Skeletal muscle satellite cell (primary cell): Measurements from ENCODE around the gene RASSF1.
A peak's percentile ranks its signal among the peaks of the same experiment; 100 is the strongest.

Experiments used
- H3K27me3 ChIP-seq: 2 replicates; pipeline ENCODE4 v1.7.0; 2013; ENCODE audit warnings: low read length; ENCODE audit not compliant: control insufficient read depth, insufficient read depth
- H3K36me3 ChIP-seq: 2 replicates; pipeline ENCODE4 v1.7.0; 2013; ENCODE audit warnings: mild to moderate bottlenecking, control low read depth, low read length; ENCODE audit not compliant: insufficient read depth
- H3K4me1 ChIP-seq: 2 replicates; pipeline ENCODE4 v1.7.0; 2013; ENCODE audit warnings: low read length; ENCODE audit not compliant: control insufficient read depth, insufficient read depth
- H3K4me2 ChIP-seq: 2 replicates; pipeline ENCODE4 v1.7.0; 2013; ENCODE audit warnings: mild to moderate bottlenecking, low read length
- H3K4me3 ChIP-seq: 2 replicates; pipeline ENCODE4 v1.7.0; 2013; ENCODE audit warnings: low read length
- H3K9ac ChIP-seq: 2 replicates; pipeline ENCODE4 v1.7.0; 2013; ENCODE audit warnings: mild to moderate bottlenecking, low read depth, low read length, moderate library complexity
- H3K9me3 ChIP-seq: replicated peaks from 2 replicates; pipeline ENCODE4 v1.7.0; 2013; ENCODE audit warnings: mild to moderate bottlenecking, control low read depth, low read length

RASSF1 gene

DNA sequence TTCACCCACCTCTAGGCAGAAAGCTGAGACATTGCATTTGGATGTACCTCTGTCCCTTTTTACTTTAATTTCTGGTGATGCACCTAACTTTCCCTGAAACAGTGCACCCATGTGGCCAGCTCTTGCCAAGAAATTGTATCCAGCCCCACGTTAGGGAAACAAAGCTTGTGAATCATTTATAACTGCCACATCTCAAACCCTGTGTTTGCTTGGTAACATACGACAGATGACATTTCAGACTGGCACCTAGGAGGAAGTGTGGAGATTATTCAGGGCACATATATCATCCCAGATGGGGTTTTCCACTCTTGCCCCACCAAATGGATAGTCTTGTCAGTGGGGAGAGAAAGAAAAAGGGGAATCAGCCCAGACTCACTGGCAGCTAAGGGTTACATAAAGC is 12.1 kb upstream of the RASSF1 start:
- Histone ChIP-seq H3K9ac (no peak overlapping the region), H3K4me1 (peaks cover 54% of the 10 kb centered on the region), H3K9me3 (no peaks in the 10 kb centered on the region), H3K27me3 (no peaks in the 10 kb centered on the region), H3K4me3 (no peak overlapping the region), H3K4me2 (no peak overlapping the region), H3K36me3 (peaks cover 53% of the 10 kb centered on the region)

DNA sequence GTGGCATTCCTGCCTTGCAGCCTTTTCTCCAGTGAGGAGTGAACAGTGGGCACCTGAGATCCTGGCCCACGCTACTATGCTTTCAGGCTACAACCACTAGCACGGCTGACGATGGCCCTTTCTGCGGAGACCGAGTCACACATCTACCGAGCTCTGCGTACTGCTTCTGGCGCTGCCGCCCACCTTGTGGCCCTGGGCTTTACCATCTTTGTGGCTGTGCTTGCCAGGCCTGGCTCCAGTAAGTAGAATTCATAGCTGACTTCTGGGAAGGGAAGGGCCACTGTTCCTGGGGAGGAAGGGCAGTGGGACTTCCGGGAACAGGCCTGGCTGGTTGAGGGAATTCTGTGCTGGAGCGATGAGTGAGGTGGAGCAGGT is 10.7 kb upstream of the RASSF1 start:
- peak overlapping the region; percentile 90 for H3K4me3 ChIP-seq
- H3K36me3 ChIP-seq, result peaks cover 40% of the 10 kb centered on the region
- H3K4me1 ChIP-seq, result peaks cover 39% of the 10 kb centered on the region
- no peaks in the 10 kb centered on the region for H3K9me3 ChIP-seq
- no peaks in the 10 kb centered on the region for H3K27me3 ChIP-seq
- peak overlapping the region; percentile 86 for H3K9ac ChIP-seq
- H3K4me2 ChIP-seq, result peak overlapping the region; percentile 97

DNA sequence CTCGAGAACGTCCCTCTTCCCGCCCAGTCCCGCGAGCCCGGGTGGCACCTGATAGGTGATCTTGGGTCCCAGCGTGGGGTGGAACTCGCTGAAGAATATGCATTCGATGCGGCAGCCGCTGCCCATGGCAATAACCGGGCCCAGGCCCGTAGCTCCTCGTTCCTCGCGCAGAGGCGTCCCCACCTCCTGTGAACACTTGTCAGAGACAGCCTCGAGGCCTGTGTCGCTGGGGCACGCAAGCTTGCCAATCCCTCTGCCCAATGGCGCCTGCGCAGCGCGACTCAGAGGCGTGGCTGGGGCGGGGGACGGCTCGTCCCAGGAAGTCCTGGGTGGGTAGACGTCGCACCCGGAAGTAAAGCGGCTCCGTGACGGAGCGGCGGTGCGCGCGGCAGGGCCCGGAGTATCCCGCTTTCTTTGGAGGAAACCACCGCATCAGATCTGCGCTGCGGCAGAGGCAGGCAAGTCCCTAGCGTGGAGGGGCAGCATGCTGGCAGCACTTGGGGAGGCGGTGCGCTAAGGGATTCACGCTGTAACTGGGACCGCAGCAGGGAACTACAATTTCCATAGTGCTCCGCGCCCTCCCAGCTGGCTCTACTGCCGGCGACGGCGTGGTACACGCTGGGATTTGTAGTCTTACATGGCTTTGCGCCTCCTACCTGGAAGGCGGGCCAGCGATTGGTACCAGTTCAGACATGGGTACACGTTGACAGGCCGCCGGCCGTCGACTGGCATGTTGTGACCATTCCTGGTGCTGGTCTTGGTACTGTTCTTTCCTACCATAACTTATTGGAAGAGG is 10.1 kb upstream of the RASSF1 start, which contains the start of the genes CYB561D2 and NPRL2:
CYB561D2 (plus strand) TSS at position 336 of the 796 bp plus-strand sequence. CDS start 572 bp downstream, outside the sequence.
NPRL2 (minus strand) TSS at position 249 of the 796 bp plus-strand sequence; CDS start at position 126, 123 bp downstream.
- Histone ChIP-seq H3K4me3 (peak within 1 kb of the TSS; percentile 90), H3K9me3 (no peaks in the 10 kb centered on the region), H3K9ac (peak within 1 kb of the TSS; percentile 86), H3K27me3 (no peaks in the 10 kb centered on the region), H3K36me3 (peaks cover 34% of the 10 kb centered on the region), H3K4me2 (peak within 1 kb of the TSS; percentile 97), H3K4me1 (peaks cover 36% of the 10 kb centered on the region)

DNA sequence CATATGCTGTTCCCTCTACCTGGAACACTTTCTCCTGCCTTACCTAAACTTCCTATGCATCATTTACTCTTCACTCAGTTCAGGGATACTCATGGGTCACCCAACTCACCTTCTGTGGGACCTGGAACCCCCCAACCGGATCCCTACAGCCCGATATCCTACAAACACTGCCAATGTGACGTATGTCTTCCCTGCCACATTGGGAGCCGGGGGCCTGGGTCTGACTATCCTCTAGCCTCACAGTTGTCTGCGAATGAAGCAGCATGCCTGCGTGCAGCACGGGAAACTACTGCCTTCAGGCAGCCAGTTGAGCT is 9.5 kb upstream of the RASSF1 start:
- Histone ChIP-seq H3K4me2 (peak overlapping the region; percentile 97), H3K27me3 (no peaks in the 10 kb centered on the region), H3K9ac (peak overlapping the region; percentile 86), H3K36me3 (peaks cover 28% of the 10 kb centered on the region), H3K9me3 (no peaks in the 10 kb centered on the region), H3K4me3 (peak overlapping the region; percentile 90), H3K4me1 (peaks cover 37% of the 10 kb centered on the region)

DNA sequence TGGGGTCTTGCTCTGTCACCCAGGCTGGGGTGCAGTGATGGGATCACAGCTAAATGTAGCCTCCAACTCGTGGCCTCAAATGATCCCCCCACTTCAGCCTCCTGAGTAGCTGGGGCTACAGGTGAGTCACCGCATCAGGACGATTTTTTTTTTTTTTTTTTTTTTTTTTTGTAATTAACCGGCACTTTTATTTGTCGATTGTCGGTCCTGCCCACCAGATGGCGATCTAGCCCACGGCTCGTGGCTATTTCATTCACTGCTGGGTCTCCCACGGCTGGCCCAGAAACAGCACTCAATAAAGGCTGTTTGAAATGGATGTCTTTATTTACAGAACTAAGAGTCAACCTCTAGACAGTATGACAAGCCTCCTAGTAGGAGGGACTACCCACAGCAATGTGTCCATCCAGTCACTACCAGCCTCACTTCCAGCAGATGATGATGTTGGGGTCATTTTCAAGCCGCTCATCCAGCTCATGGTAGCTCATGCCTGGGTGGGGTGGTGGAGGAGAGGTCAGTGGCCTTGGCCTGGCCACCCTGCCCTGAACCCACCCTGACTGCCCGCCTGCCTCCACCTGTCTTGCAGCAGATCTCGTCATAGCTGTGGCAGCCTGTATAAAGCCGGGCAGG is 6.7 kb upstream of the RASSF1 start:
- Histone ChIP-seq H3K9ac (no peak overlapping the region), H3K4me3 (no peak overlapping the region), H3K4me1 (peaks cover 33% of the 10 kb centered on the region), H3K27me3 (no peaks in the 10 kb centered on the region), H3K4me2 (no peak overlapping the region), H3K36me3 (peaks cover 4% of the 10 kb centered on the region), H3K9me3 (no peaks in the 10 kb centered on the region)

DNA sequence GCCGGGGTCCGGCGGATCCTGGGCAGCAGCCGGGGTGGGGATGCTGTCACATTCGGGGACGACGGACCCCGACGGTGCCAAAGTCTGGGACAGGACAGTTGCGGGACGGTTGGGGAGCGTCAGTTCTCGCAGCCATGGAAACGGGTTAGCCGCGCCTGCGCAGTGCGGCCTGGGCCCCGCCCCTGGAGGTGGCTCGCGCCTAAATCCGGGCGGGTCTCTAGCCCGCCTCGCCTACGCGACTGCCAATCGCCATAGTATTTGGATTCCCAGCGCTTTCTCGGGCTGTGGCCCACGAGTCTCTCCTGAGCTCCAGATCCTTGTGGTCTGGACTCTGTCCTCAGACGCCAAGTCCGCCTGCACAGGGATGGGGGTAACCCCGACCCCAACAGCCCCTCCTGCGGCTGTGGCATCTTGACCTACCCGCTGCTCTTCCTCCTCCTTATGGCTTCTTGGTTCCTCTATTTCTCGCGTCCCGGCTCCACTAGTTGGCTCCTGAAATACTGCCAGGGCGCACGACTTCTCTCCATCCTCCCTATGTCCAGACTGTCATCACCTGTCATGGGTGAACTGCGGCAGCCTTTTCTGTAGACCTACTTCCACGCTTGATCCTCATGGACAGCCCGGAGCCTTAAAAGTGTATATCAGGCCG is 5.1 kb upstream of the RASSF1 start, which contains the start of gene ZMYND10:
ZMYND10 (minus strand) TSS at position 147 of the 649 bp plus-strand sequence. CDS start 153 bp downstream, outside the sequence.
- H3K9ac ChIP-seq, result peak within 1 kb of the TSS; percentile 22
- peaks cover 4% of the 10 kb centered on the region for H3K36me3 ChIP-seq
- no peaks in the 10 kb centered on the region for H3K27me3 ChIP-seq
- peaks cover 35% of the 10 kb centered on the region for H3K4me1 ChIP-seq
- H3K4me2 ChIP-seq, result peak within 1 kb of the TSS; percentile 94
- H3K9me3 ChIP-seq, result no peaks in the 10 kb centered on the region
- H3K4me3 ChIP-seq, result peak within 1 kb of the TSS; percentile 70

DNA sequence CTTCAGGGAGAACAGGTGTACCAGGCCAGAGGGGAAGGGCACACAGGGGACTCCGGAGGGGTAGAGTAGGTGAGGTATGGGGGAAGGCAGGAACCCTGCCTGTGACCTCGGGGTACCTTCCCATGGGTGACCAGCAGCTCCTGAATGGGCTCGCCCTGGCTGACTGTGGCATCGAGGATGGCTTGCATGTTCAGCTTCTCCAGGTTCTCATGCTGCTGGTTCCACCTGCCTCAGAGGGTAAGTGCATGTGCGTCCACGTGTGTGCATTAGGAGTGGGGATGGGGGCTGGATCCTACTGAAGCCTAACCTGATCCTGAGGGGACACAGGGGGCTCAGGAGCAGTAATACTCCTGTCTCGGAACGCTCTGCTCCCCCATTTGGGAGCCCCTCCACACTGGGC is 4.4 kb upstream of the RASSF1 start:
- H3K4me1 ChIP-seq, result peaks cover 36% of the 10 kb centered on the region
- no peaks in the 10 kb centered on the region for H3K9me3 ChIP-seq
- no peaks in the 10 kb centered on the region for H3K27me3 ChIP-seq
- H3K9ac ChIP-seq, result peak overlapping the region; percentile 22
- H3K36me3 ChIP-seq, result peaks cover 4% of the 10 kb centered on the region
- peak overlapping the region; percentile 70 for H3K4me3 ChIP-seq
- peak overlapping the region; percentile 94 for H3K4me2 ChIP-seq

DNA sequence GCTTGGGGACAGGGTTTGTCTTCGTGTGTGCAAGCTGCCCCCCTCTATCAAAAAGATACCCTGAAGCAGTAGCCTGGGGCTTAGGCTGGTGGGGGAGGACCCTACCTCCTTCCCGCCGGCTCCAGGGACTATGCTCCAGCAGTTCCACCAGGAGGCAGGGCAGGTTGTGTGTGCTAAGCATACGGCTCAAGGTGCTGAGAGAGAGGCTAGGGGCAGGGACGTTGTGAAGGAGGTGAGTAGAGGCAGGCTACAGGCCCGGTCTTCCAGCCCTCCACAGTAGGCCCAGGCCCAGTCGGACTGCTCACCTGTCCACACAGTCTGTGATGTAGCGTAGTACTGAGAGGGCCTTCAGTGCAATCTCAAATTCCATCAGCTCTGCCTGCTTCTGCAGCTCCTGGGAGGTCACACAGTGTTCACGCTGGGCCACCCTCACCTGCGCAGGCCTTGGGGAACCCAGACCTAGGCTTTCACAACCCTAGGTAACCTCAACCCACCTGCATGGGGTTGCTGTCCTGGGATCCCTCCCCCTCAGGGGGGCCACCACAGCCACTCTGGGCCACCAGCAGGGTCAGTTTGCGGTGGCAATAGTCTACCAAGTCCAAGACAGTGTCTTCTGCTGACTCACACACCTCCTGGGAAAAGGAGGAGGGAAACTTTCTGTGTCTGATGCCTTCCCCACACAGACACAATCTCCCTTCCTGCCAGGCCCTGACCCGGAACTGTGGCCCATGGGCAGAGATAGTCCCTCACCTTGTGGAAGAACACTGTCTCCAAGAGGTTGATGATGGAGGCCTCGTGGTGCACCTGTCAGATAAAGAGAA is 2.4 kb upstream of the RASSF1 start:
- peaks cover 40% of the 10 kb centered on the region for H3K4me1 ChIP-seq
- no peaks in the 10 kb centered on the region for H3K27me3 ChIP-seq
- H3K4me2 ChIP-seq, result no peak overlapping the region
- no peak overlapping the region for H3K4me3 ChIP-seq
- H3K9me3 ChIP-seq, result no peaks in the 10 kb centered on the region
- no peak overlapping the region for H3K9ac ChIP-seq
- no peaks in the 10 kb centered on the region for H3K36me3 ChIP-seq

DNA sequence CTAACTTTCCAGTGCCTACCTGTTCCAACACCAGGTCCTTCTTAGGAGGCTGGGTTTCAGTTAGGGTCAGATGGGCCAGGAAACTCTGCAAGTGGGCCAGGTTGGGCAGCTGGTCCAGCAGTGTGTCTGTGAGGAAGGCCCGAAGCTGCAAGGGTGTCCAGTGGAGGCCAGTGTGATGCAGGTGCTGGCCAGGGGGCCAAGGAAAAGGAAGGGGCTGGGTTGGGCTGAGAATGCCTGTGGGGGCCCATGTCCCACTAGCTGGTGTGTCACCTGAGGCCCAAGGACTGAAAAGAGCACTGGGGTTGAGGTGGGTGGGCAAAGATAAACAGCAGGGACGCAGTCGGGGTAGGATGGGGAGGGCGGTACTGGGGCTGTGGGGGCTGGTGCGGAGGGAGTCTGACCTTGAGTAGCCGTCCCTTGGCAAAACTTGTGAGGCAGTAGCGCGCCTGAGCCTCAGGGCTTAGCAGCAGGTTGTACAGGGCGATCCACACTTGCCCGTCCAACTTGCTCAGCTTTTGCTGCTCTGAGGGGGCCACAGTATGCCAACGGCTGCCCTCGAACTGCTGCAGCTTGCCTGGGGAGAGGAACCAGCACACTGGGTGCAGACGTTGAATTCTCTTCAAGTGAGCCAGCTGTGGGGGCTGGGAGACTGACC is 1.5 kb upstream of the RASSF1 start:
- H3K4me2 ChIP-seq, result peak overlapping the region; percentile 81
- H3K36me3 ChIP-seq, result no peaks in the 10 kb centered on the region
- H3K9ac ChIP-seq, result no peak overlapping the region
- H3K27me3 ChIP-seq, result no peaks in the 10 kb centered on the region
- no peak overlapping the region for H3K4me3 ChIP-seq
- H3K4me1 ChIP-seq, result peaks cover 46% of the 10 kb centered on the region
- H3K9me3 ChIP-seq, result no peaks in the 10 kb centered on the region

DNA sequence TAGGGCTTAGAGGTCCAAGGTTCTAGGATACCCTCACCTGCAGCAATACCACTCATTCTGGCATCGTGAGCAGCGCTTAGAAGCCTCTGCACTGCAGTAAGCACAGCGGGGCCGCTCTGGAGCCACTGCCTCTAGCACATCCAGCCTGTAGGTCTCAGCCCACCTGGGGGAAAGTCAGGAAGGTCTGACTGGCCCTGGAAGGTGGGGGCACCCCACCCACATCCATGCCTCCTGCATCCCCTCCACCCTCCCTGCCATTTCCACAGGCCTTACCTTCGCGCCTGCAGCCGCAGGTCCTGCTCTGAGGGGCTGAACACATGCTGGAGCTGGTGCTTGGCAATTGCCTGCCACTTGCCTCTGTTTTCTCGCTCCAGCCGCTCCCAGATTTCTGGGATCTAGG is 901 bp upstream of the RASSF1 start:
- Histone ChIP-seq H3K4me1 (peaks cover 46% of the 10 kb centered on the region), H3K9me3 (no peaks in the 10 kb centered on the region), H3K9ac (peak overlapping the region; percentile 82), H3K4me3 (peak overlapping the region; percentile 79), H3K4me2 (peak overlapping the region; percentile 81), H3K27me3 (no peaks in the 10 kb centered on the region), H3K36me3 (no peaks in the 10 kb centered on the region)
